ENCODE measurements around the gene PPIL3. TPM values are rescaled to one million over a fixed set of nuclear protein-coding genes. Genes with fewer than 3 reads are reported as not detected.
A peak's percentile ranks its signal among the peaks of the same experiment; 100 is the strongest.

PPIL3 gene
- total and polyA plus RNA-seq, 9 of the 15 experiments (the other 6 are each of a cell fraction or from before 2014, with no cell fraction given), result 22.4 to 66.2 (median 49.0) TPM

DNA sequence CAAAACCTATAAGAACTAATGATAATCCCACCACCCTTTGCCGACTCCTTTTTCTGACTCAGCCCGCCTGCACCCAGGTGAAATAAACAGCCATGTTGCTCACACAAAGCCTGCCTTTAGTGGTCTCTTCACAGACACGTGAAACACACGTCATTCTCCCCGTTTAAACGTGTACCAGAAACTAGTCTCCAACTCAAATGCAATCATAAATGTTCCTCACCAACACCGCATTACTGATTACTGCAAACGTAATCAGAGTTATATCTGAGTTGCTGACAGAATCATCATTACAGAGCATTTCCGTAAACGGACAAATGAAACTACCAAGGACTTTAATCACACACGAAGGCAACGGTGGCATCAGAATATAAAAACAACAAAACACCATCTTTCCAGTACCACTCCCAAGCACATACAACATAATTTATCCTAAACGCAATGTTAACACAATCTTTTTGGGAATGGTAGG lies 26.3 kb downstream of the PPIL3 start:
- POLR2A ChIA-PET, result interaction anchor here (2.0 to 2.2 kb wide), 3 partner anchors 9 to 27 kb away, joined by 7 to 28 read pairs (median 18); partner anchors contain the start of genes NIF3L1 and PPIL3
- TF ChIP-seq, protein P1, sequence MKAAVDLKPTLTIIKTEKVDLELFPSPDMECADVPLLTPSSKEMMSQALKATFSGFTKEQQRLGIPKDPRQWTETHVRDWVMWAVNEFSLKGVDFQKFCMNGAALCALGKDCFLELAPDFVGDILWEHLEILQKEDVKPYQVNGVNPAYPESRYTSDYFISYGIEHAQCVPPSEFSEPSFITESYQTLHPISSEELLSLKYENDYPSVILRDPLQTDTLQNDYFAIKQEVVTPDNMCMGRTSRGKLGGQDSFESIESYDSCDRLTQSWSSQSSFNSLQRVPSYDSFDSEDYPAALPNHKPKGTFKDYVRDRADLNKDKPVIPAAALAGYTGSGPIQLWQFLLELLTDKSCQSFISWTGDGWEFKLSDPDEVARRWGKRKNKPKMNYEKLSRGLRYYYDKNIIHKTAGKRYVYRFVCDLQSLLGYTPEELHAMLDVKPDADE (conservative IDR thresholded peaks at IDR 0.05; ENCODE audit: control insufficient read depth, low read depth, low read length), result no peak
- no peak for TF ChIP-seq RBM17 (IDR thresholded peaks at IDR 0.05; ENCODE audit: borderline replicate concordance, low read depth, low read length)
- TF ChIP-seq EP400 (IDR thresholded peaks at IDR 0.05), result peak; percentile 48; the same call in 1 of the 2 replicates
- 0 out of 4 replicates have a peak, but pooled peaks of 1 of the 2 experiments have one; percentile 28 for TF ChIP-seq TEAD1 (CRISPR knock-in tag; IDR thresholded peaks at IDR 0.05)
- TF ChIP-seq ZMIZ1 (IDR thresholded peaks at IDR 0.05; ENCODE audit: low read depth in 2 of 2, low read length in 2 of 2), result no peak
- TF ChIP-seq MEIS2 (IDR thresholded peaks at IDR 0.05; ENCODE audit: partially characterized antibody), result peak; percentile 86
- TF ChIP-seq TCF15 (CRISPR knock-in tag; IDR thresholded peaks at IDR 0.05), result no peak
- TF ChIP-seq, protein P2, sequence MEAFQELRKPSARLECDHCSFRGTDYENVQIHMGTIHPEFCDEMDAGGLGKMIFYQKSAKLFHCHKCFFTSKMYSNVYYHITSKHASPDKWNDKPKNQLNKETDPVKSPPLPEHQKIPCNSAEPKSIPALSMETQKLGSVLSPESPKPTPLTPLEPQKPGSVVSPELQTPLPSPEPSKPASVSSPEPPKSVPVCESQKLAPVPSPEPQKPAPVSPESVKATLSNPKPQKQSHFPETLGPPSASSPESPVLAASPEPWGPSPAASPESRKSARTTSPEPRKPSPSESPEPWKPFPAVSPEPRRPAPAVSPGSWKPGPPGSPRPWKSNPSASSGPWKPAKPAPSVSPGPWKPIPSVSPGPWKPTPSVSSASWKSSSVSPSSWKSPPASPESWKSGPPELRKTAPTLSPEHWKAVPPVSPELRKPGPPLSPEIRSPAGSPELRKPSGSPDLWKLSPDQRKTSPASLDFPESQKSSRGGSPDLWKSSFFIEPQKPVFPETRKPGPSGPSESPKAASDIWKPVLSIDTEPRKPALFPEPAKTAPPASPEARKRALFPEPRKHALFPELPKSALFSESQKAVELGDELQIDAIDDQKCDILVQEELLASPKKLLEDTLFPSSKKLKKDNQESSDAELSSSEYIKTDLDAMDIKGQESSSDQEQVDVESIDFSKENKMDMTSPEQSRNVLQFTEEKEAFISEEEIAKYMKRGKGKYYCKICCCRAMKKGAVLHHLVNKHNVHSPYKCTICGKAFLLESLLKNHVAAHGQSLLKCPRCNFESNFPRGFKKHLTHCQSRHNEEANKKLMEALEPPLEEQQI (IDR thresholded peaks at IDR 0.05), result no peak

More for the DNA sequence above, 26.3 kb downstream of the PPIL3 start:
- no peak; the same call in 2 of the 3 replicates for ATAC-seq
- no peaks in the 10 kb centered on the region for H3K9me1 ChIP-seq (ENCODE audit: control insufficient read depth, insufficient read depth, low read length)
- intact Hi-C loops (cut with micrococcal nuclease), result loop anchor here (2.0 to 5.0 kb wide), 2 partner anchors 26 to 50 kb away; partner anchors contain the start of genes BZW1, NIF3L1 and PPIL3
- peaks cover 50% of the 10 kb centered on the region for H3K36me3 ChIP-seq (ENCODE audit: control insufficient read depth, insufficient read depth, low read length)
- peak overlapping the region; percentile 73 for H3K4me3 ChIP-seq
- no peaks in the 10 kb centered on the region for H3K27me3 ChIP-seq (ENCODE audit: control insufficient read depth in 2 of 2, insufficient read depth in 2 of 2, low read length in 2 of 2)
- TSS peak; percentile 45 for BruUV-seq (replicated peaks)
- FAIRE-seq, result peak; percentile 74
- peak overlapping the region; percentile 80 for H3K4me2 ChIP-seq (ENCODE audit: insufficient read depth, low read length)
- WGBS (ENCODE audit: insufficient coverage, low coverage, missing lambda C conversion rate), result 0% methylated on average over 13 of the region's 13 CpGs
- H3K27ac ChIP-seq (ENCODE audit: extremely low read depth, low read depth, low read length), result peak overlapping the region; percentile 98
- DNase-seq (ENCODE audit: extremely low read depth in 1 of 4, low spot score in 3 of 4), result peak in 1 of 4 experiments; percentile 42
- H3K9me3 ChIP-seq (replicated peaks; ENCODE audit: control insufficient read depth, insufficient read depth, low read depth, low read length), result no peaks in the 10 kb centered on the region
- peaks cover 4 to 7% of the 10 kb centered on the region in 2 experiments; a peak in 4 of 5 replicates for H3K4me1 ChIP-seq (replicated peaks in 1 of 2; ENCODE audit: control insufficient read depth in 2 of 2, insufficient read depth in 2 of 2, low read length in 2 of 2)
- H4K20me1 ChIP-seq (replicated peaks; ENCODE audit: control insufficient read depth, insufficient read depth, low read length), result peaks cover 10% of the 10 kb centered on the region
- CTCF ChIA-PET (ENCODE audit: low intra/inter-chr PET ratio), result no interaction called here
- in situ Hi-C loops (cut with MboI), result no loop called here
- H3K9ac ChIP-seq (ENCODE audit: insufficient read depth in 1 of 2, low read depth in 2 of 2, low read length in 2 of 2), result peak overlapping the region; percentile 46 to 97
- no peak overlapping the region for H2AFZ ChIP-seq (ENCODE audit: low read depth, low read length)
- H3K79me2 ChIP-seq (ENCODE audit: control insufficient read depth, insufficient read depth, low read length), result peaks cover 70% of the 10 kb centered on the region
